ENCODE results near the gene MAD1L1.
"Not testable (repeated sequence)": the region's sequence is repeated elsewhere in the genome, so short reads cannot be mapped to it uniquely, and the experiment has no call there.

MAD1L1 gene

DNA sequence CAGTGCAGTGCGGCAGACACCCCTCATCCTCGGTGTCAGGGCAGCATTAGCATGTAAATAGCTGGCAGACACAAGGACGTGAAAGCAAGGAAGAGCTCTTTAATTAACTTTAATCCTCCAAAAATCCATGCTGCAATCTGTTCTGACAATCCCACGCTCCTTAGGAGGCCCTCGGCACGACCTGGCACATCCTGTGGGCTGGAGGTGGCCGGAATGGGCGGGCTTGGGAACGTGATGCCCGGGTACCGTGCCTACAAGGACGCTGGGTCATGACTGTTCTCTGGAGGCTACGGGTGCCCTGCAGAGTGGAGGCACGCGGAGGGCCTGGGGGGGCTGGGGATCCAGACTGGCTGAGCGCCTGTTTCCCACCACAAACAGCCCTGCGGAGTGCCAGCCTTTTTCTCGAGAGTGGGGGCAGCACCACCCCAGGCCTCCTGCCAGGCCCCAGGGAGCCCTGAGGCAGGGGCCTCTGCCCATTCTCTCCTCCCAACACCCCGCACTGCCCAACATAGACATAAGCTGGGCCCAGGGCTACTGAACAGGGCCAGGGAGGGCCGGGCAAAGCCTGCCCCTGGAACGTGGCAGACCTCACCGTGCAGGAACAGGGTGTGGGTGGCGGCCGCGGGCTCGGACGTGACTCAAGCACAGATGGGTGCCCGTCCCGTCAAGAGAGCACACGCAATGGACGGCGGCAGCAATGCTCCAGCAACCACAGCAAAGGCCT, 189.3 kb downstream of the MAD1L1 start:
- no peak for DNase-seq (ENCODE audit: low spot score)

- DNase-seq (ENCODE audit: low spot score): no peak
These were observed 190.1 kb downstream of the MAD1L1 start for GRCh38 chr7:2042650-2043049.

DNA sequence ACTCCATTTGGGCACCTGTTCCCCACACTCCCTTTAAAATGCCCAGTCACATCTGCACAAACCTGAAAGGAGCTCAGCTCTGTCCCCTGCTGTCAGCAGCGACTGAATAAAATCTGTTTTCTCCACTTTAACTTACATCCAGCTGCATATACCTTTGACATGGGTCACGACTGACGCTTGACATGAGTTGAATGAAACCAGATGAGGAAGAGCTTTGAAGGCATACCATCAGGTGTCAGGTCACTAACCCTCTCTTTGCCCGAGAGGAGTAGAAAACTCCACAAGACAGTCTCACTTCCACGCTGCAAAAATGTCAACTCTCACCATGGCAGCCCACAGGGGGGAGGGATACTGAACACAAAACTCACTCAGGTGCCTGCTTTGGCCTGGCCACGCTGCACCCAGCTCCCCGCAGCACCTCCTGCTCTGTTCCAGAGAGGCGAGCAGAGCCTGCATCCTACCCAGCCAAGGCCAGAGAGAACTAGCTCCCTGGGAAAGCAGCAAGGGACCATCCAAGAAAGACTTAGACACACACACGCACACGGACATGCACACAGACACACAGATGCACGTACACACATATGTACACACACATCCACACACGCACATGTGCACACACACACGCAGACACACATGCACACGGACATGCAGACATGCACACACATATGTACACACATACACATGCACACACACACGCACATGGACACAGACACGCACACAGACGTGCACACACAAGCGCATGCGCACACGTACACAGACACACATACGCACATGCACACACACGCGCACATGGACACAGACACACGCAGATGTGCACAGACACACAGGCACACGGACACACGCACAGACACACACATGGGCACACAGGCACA, 191.0 kb downstream of the MAD1L1 start:
- DNase-seq (ENCODE audit: low spot score): no peak

GRCh38 chr7:2040893-2041270, 191.9 kb downstream of the MAD1L1 start:
- DNase-seq (ENCODE audit: low spot score): no peak

DNA sequence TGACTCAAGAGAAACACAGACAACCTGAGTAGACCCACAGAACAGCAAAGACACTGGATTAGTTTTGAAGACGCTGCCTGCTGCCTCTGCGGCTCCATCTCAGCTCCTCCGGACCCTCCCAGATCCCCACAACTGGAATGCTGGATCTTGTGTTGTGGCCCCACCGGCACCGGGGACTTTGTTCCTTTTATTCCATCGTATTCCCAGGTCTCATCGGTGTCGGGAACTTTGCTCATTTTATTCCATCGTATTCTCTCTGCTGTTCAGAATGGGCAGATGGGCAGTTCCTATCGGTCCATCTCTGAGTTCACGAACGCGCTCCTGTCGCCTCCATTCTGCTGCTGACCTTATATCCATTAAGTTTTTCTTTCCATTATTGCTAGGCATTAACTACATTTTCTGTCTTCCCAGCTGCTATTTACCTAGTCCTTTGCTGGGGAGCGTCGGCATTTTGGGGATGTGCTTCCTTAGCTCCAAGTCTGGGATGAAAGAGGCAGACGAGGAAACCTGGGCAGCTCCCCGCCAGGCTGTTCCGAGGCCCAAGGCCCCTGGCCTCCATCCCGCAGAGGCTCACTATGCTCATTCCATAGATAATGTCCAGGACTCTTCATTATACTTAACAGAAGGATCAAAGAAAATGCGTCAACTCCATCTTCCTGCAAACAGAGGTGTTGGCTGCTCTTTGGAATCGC, 192.4 kb downstream of the MAD1L1 start:
- no peak for DNase-seq (ENCODE audit: low spot score)

GRCh38 chr7:2038931-2039728, 193.6 kb downstream of the MAD1L1 start:
- DNase-seq (ENCODE audit: low spot score): no peak

DNA sequence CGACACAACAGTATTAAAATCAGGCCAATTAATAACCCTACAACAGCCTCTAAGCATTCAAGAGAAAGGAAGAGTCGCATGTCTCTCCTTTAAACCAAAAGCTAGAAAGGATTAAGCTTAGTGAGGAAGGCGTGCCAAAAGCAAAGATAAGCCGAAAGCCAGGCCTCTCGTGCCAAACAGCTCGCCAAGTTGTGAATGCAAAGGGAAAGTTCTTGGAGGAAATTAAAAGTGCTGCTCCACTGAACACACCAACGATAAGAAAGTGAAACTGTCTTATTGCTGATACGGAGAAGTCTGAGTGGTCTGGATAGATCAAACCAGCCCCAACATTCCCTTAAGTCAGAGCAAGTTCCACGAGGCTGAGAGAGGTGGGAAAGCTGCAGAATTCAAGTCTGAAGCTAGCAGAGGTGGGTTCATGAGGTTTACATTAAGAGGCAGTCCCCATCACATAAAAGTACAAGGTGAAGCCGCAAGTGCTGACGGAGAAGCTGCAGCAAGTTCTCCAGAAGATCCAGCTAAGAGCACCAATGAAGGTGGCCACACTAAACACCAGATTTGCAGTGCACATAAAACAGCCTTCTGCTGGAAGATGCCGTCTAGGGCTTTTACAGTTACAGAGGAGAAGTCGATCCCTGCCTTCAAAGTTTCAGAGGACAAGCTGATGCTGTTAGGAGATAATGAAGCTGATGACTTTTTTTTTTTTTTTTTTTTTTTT, 194.8 kb downstream of the MAD1L1 start:
- DNase-seq (ENCODE audit: low spot score): no peak

DNA sequence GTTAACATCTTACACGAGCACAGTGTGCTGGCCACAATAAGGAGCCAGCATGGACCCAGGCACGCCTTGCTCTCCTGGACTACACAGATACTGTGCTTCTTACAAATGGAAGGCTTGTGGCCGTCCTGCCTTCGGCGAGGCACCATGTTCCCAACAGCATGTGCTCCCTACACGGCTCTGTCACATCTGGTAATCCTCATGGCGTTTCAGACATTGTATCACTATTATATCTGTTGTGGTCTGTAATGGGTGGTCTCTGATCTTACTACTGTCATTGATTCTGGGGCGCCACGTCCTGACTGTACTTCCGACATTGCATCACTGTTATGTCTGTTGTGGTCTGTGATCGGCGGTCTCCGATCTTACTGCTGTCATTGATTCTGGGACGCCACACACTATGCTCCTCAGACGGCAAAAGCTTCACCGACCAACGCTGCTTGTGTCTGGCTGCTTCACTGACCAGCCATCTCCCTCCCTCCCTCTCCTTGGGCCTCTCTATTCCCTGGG, 195.4 kb downstream of the MAD1L1 start:
- no peak for DNase-seq (ENCODE audit: low spot score)

DNA sequence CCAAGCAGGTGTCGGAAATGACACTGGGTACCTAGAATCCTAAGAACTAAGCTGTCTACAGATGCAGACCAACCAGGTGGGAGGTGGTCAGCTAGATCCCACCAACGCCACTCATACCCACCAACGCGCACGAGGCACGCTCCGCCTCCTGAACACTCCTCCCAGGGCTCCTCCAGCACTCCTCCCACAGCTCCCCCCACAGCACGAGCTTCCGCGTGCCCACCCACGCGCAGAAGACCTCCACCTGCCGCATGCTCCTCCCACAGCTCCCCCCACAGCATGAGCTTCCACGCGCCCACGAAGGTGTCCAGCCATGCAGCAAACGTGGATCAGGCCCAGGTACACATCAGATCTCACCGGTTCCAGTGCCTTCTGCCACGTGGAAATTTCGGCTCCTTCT, 196.0 kb downstream of the MAD1L1 start:
- DNase-seq (ENCODE audit: low spot score): no peak

DNA sequence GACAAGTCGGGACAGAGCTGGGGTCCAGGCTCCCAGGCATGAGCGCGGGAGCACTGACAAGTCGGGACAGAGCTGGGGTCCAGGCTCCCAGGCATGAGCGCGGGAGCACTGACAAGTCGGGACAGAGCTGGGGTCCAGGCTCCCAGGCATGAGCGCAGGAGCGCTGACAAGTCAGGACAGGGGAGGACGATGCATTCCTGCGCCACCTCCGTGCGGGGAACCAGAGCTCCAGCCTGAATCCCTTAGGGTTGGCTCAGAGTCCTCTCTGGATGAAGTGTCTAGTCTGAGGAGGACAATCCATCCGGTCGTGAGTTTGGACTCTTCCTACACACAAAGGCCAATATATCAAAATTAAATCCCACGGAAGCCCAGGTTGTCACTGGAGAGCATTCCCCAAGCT, 196.5 kb downstream of the MAD1L1 start:
- DNase-seq (ENCODE audit: low spot score): not testable (repeated sequence)

DNA sequence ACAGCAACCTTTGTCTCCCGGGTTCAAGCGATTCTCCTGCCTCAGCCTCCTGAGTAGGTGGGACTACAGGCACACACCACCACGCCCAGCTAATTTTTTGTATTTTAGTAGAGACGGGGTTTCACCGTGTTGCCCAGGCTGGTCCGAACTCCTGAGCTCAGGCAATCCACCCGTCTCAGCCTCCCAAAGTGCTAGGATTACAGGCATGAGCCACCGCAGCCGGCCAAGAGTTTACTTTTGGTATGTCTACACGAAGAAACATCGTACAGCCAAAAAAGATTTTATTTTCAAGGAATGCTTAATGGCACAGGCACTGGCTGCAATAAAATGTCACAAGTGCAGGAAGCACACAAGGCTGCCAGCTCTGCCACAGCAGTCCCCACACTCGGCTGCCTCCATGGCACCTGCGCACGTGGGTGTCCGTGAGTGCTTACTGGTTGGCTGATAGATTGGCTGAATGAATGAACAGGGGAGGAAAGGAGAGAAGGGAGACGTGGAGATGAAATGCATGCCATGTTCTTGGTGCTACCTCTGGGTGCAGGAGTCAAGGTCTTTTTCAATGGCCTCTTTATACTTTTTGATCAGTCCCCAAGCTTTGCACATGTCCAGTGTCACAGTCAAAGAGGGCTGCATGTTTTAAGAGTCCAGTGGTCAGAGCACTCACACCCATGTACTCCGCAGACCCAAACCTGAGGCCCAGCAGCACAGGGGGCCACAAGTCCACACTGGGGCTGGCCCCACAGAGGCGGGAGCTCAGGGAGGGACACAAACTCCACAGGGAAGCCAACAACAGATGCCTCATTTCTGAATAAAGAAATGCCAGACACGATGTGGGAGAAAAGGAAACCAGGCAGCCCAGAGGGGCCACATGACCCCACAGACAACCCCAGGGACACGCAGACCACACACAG, 198.2 kb downstream of the MAD1L1 start:
- no peak for DNase-seq (ENCODE audit: low spot score)

DNA sequence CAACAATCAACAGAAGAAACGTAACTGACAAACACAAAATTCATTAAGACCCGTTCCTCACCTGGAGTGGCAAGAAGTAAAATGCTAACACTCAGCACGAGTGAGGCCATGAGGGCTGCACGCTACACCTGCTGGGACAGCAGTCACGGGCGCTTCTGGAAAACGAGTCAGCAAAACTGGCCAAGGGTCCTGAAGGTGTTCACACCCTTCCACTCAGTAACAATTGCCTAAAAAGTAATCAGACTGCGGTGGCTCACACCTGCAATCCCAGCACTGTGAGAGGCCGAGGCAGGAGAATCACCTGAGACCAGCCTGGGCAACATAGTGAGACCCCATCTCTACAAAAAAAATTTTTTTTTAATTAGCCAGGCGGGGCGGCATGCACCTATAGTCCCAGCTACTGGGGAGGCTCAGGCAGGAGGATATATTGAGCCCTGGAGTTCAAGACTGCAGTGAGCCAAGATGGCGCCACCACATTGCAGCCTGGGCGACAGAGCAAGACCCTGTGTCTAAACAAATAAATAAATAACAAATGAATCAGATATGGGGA, 199.1 kb downstream of the MAD1L1 start:
- no peak for DNase-seq (ENCODE audit: low spot score)

DNA sequence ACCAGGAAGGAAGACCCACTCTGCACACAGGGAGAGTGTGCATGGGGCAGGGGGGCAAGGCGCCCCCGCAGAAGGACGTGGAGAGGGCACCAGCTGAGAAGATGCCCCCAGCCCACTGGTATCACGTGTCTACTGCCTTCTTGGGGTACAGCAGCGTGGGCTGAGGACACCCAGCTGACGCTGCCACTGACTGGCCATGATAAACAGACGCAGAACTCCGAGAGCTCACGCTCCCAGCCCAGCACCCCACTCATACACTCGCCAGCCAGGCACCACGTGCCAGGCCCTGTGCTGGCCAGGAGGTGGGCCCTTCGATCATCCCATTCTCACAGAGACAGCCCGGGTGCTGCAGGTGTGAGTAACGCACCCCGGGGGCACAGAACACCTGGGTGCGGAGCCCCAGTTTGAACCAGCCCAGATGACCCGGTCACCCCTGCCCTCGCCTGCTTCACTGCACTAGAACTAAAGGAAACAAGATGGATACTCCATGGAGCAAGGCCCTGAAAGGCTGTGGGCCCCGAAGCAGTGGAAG, 199.8 kb downstream of the MAD1L1 start:
- DNase-seq (ENCODE audit: low spot score): no peak

GRCh38 chr7:2032030-2032875, 200.5 kb downstream of the MAD1L1 start:
- DNase-seq (ENCODE audit: low spot score): no peak

- no peak for DNase-seq (ENCODE audit: low spot score)
These were observed 201.3 kb downstream of the MAD1L1 start for GRCh38 chr7:2031451-2031845.

GRCh38 chr7:2030475-2031450, 202.0 kb downstream of the MAD1L1 start:
- no peak for DNase-seq (ENCODE audit: low spot score)

GRCh38 chr7:2029936-2030335, 202.8 kb downstream of the MAD1L1 start:
- DNase-seq (ENCODE audit: low spot score): no peak
